HepG2 (cell line): ENCODE data around the gene LMOD1. TPM values are rescaled to one million over a fixed set of nuclear protein-coding genes. Genes with fewer than 3 reads are reported as not detected.

Source experiments
- BCLAF1 ChIP-seq: fragments of 450-650 bp; IDR thresholded peaks from 2 replicates; pipeline ENCODE4 v1.6.1; 2017; ENCODE audit warnings: mild to moderate bottlenecking
- ELF4 ChIP-seq: sonication (generic); formaldehyde crosslinking; IDR thresholded peaks from 2 replicates; pipeline ENCODE4 v1.5.0; 2020; ENCODE audit warnings: missing genetic modification reagents, mild to moderate bottlenecking, moderate library complexity, borderline replicate concordance
- FLYWCH1 ChIP-seq: sonication (generic); formaldehyde crosslinking; IDR thresholded peaks from 2 replicates; pipeline ENCODE4 v1.8.1; 2023; ENCODE audit warnings: mild to moderate bottlenecking, missing genetic modification reagents
- KDM2A ChIP-seq: sonication (generic); formaldehyde crosslinking; IDR thresholded peaks from 2 replicates; pipeline ENCODE4 v1.4.0; 2020; ENCODE audit warnings: low read depth, missing genetic modification reagents, borderline replicate concordance
- MNT ChIP-seq: fragments of 450-650 bp; IDR thresholded peaks from 2 replicates; pipeline ENCODE4 v1.6.1; 2016
- MXI1 ChIP-seq: IDR thresholded peaks from 3 replicates; pipeline ENCODE4 v1.6.1; 2012; ENCODE audit warnings: low read depth, low read length, inconsistent platforms, borderline replicate concordance
- NFAT5 ChIP-seq: sonication (generic); formaldehyde crosslinking; IDR thresholded peaks from 2 replicates; pipeline ENCODE4 v1.4.0; 2020; ENCODE audit warnings: missing genetic modification reagents
- TEAD3 ChIP-seq: optimal IDR thresholded peaks from 2 replicates; pipeline ENCODE3; 2016; ENCODE audit warnings: borderline replicate concordance
- ZNF256 ChIP-seq: sonication (generic); formaldehyde crosslinking; conservative IDR thresholded peaks from 2 replicates; pipeline ENCODE4 v1.4.0; 2020; ENCODE audit warnings: missing genetic modification reagents
- ZNF382 ChIP-seq: sonication (generic); formaldehyde crosslinking; IDR thresholded peaks from 2 replicates; pipeline ENCODE4 v1.5.0; 2020; ENCODE audit warnings: missing genetic modification reagents, mild to moderate bottlenecking, borderline replicate concordance
- ZNF552 ChIP-seq: sonication (generic); formaldehyde crosslinking; IDR thresholded peaks from 2 replicates; pipeline ENCODE4 v1.9.0; 2022; ENCODE audit warnings: missing genetic modification reagents, mild to moderate bottlenecking, borderline replicate concordance
- ZNF687 ChIP-seq: sonication (generic); formaldehyde crosslinking; IDR thresholded peaks from 2 replicates; pipeline ENCODE4 v1.5.1; 2020; ENCODE audit warnings: mild to moderate bottlenecking, missing genetic modification reagents, moderate library complexity
- polyA plus RNA-seq, 8 experiments: library from polyadenylated mRNA; depleted of rRNA in 3 of 8; stranded (reverse) in 7 of 8; unstranded in 1 of 8; fragments of >200 nt; fragmentation: Illumina TruSeq in 4 of 8; extraction: Trizol in 4 of 8; gene quantifications; 2 replicates each; pipeline versions ENCODE4 v1.2.1 to v1.2.3, GENCODE V29; 2011 to 2016; ENCODE audit warnings: low read depth in 4 of 8, missing spikeins in 1 of 8, mixed read lengths in 1 of 8; ENCODE audit not compliant: insufficient read depth in 1 of 8
- total RNA-seq, 5 experiments: library from RNA; depleted of rRNA; stranded (reverse); fragments of >200 nt; fragmentation: Illumina TruSeq; extraction: Trizol; gene quantifications; 2 replicates each; pipeline ENCODE4 v1.2.3, GENCODE V29; 2016; ENCODE audit warnings: low read depth in 1 of 5

Gene LMOD1
- total and polyA plus RNA-seq, 2 of the 13 experiments (the other 11 are each of a cell fraction or from before 2014, with no cell fraction given), result not detected

- TF ChIP-seq NFAT5 (no peak), BCLAF1 (no peak), TEAD3 (CRISPR knock-in tag) (peak; percentile 73), ELF4 (CRISPR knock-in tag) (no peak), KDM2A (no peak), ZNF382 (CRISPR knock-in tag) (no peak), FLYWCH1 (CRISPR knock-in tag) (no peak), MNT (no peak), ZNF256 (CRISPR knock-in tag) (no peak), ZNF687 (CRISPR knock-in tag) (peak; percentile 52), ZNF552 (CRISPR knock-in tag) (no peak), MXI1 (peak; percentile 16; the same call in 1 of the 3 replicates)
- TF ChIP-seq, all 625 proteins: peak for 17
These were observed at the start of gene LMOD1 (continued) for GRCh38 chr1:201946224-201946908.
